ENCODE data around the gene BAIAP2L2. TPM values are rescaled to one million over a fixed set of nuclear protein-coding genes. Genes with fewer than 3 reads are reported as not detected.

BAIAP2L2 gene
- total and polyA plus RNA-seq, 4 experiments from 2014 or later = 3.6 to 3.7 TPM; not detected in 2

- H3K27ac ChIP-seq (ENCODE audit: low read depth, low read length) = no peak overlapping the region
- H3K4me1 ChIP-seq (ENCODE audit: insufficient read depth, low read length) = peaks cover 2% of the 10 kb centered on the region
- H3K4me3 Mint-ChIP-seq = no peak overlapping the region
- intact Hi-C loops (cut with micrococcal nuclease) = loop anchor here (10.0 kb wide), 1 partner anchor 654 kb away; the partner anchor contains the start of genes GTPBP1 and JOSD1
- no peaks in the 10 kb centered on the region for H3K36me3 Mint-ChIP-seq
- peaks cover 0 to 3% of the 10 kb centered on the region in 2 donors for H3K27me3 Mint-ChIP-seq
- ChIA-PET POLR2A (ENCODE audit: partially characterized antibody) (no interaction called here), CTCF (ENCODE audit: partially characterized antibody) (interaction anchor here (1.0 to 1.7 kb wide), 8 partner anchors 11 to 524 kb away, joined by 3 to 27 read pairs (median 4); no protein-coding TSS in a partner anchor)
- no peak overlapping the region for H3K4me3 ChIP-seq (ENCODE audit: low read length in 2 of 2)
- no peaks in the 10 kb centered on the region for H3K9me3 ChIP-seq (ENCODE audit: control insufficient read depth in 1 of 2, low read length in 2 of 2)
- no peak overlapping the region for H3K27ac Mint-ChIP-seq
- H3K4me1 Mint-ChIP-seq = peaks cover 0 to 9% (median 5%) of the 10 kb centered on the region in 4 donors
- H3K9me3 Mint-ChIP-seq = no peaks in the 10 kb centered on the region
- no peaks in the 10 kb centered on the region for H3K27me3 ChIP-seq (ENCODE audit: insufficient read depth, low read length)
- DNase-seq = no peak
- no peaks in the 10 kb centered on the region for H3K36me3 ChIP-seq (ENCODE audit: insufficient read depth, low read length)
Measured at GRCh38 chr22:38051261-38051660, 59.2 kb downstream of the BAIAP2L2 start.

- no peaks in the 10 kb centered on the region for H3K9me3 Mint-ChIP-seq
- no peak for DNase-seq
- intact Hi-C loops (cut with micrococcal nuclease) = loop anchor here (10.0 kb wide), 1 partner anchor 654 kb away; the partner anchor contains the start of genes GTPBP1 and JOSD1
- peaks cover 0 to 7% (median 5%) of the 10 kb centered on the region in 4 donors for H3K4me1 Mint-ChIP-seq
- ChIA-PET CTCF (ENCODE audit: partially characterized antibody) (no interaction called here), POLR2A (ENCODE audit: partially characterized antibody) (no interaction called here)
- H3K27me3 ChIP-seq (ENCODE audit: insufficient read depth, low read length) = no peaks in the 10 kb centered on the region
- peaks cover 0 to 3% of the 10 kb centered on the region in 2 donors for H3K27me3 Mint-ChIP-seq
- no peaks in the 10 kb centered on the region for H3K36me3 ChIP-seq (ENCODE audit: insufficient read depth, low read length)
- H3K27ac ChIP-seq (ENCODE audit: low read depth, low read length) = no peak overlapping the region
- no peak overlapping the region for H3K27ac Mint-ChIP-seq
- no peaks in the 10 kb centered on the region for H3K36me3 Mint-ChIP-seq
- H3K9me3 ChIP-seq (ENCODE audit: control insufficient read depth in 1 of 2, low read length in 2 of 2) = no peaks in the 10 kb centered on the region
- H3K4me3 Mint-ChIP-seq = no peak overlapping the region
- no peaks in the 10 kb centered on the region for H3K4me1 ChIP-seq (ENCODE audit: insufficient read depth, low read length)
- H3K4me3 ChIP-seq (ENCODE audit: low read length in 2 of 2) = no peak overlapping the region
Measured at GRCh38 chr22:38050720-38051119, 59.8 kb downstream of the BAIAP2L2 start.

GRCh38 chr22:38049812-38050619 lies 60.5 kb downstream of the BAIAP2L2 start:
- Histone ChIP-seq H3K36me3 (ENCODE audit: insufficient read depth, low read length) (no peaks in the 10 kb centered on the region), H3K27me3 (ENCODE audit: insufficient read depth, low read length) (no peaks in the 10 kb centered on the region), H3K27ac (ENCODE audit: low read depth, low read length) (no peak overlapping the region), H3K4me1 (ENCODE audit: insufficient read depth, low read length) (no peaks in the 10 kb centered on the region), H3K4me3 (ENCODE audit: low read length in 2 of 2) (no peak overlapping the region), H3K9me3 (ENCODE audit: control insufficient read depth in 1 of 2, low read length in 2 of 2) (no peaks in the 10 kb centered on the region)
- ChIA-PET CTCF (ENCODE audit: partially characterized antibody) (interaction anchor here (0.7 to 1.4 kb wide), 3 partner anchors 9 to 522 kb away, joined by 3 read pairs; no protein-coding TSS in a partner anchor), POLR2A (ENCODE audit: partially characterized antibody) (no interaction called here)
- peaks cover 0 to 5% of the 10 kb centered on the region in 2 donors for H3K27me3 Mint-ChIP-seq
- H3K4me1 Mint-ChIP-seq = peaks cover 0 to 7% (median 5%) of the 10 kb centered on the region in 4 donors
- intact Hi-C loops (cut with micrococcal nuclease) = loop anchor here (10.0 kb wide), 1 partner anchor 655 kb away; the partner anchor contains the start of genes GTPBP1 and JOSD1
- H3K27ac Mint-ChIP-seq = no peak overlapping the region
- H3K36me3 Mint-ChIP-seq = no peaks in the 10 kb centered on the region
- no peaks in the 10 kb centered on the region for H3K9me3 Mint-ChIP-seq
- DNase-seq = no peak
- H3K4me3 Mint-ChIP-seq = no peak overlapping the region

- H3K9me3 Mint-ChIP-seq = no peaks in the 10 kb centered on the region
- peaks cover 1 to 6% of the 10 kb centered on the region in 2 donors for H3K27me3 Mint-ChIP-seq
- H3K27ac Mint-ChIP-seq = no peak overlapping the region
- CTCF ChIA-PET (ENCODE audit: partially characterized antibody) = interaction anchor here (0.8 kb wide), 1 partner anchor 9 kb away, joined by 3 read pairs; no protein-coding TSS in a partner anchor
- H3K27me3 ChIP-seq (ENCODE audit: insufficient read depth, low read length) = no peaks in the 10 kb centered on the region
- H3K4me3 ChIP-seq (ENCODE audit: low read length in 2 of 2) = no peak overlapping the region
- no peaks in the 10 kb centered on the region for H3K4me1 ChIP-seq (ENCODE audit: insufficient read depth, low read length)
- H3K36me3 ChIP-seq (ENCODE audit: insufficient read depth, low read length) = no peaks in the 10 kb centered on the region
- intact Hi-C loops (cut with micrococcal nuclease) = no loop called here
- no peak overlapping the region for H3K27ac ChIP-seq (ENCODE audit: low read depth, low read length)
- H3K36me3 Mint-ChIP-seq = no peaks in the 10 kb centered on the region
- H3K4me1 Mint-ChIP-seq = no peaks in the 10 kb centered on the region
- DNase-seq = no peak
- POLR2A ChIA-PET (ENCODE audit: partially characterized antibody) = no interaction called here
- no peak overlapping the region for H3K4me3 Mint-ChIP-seq
- no peaks in the 10 kb centered on the region for H3K9me3 ChIP-seq (ENCODE audit: control insufficient read depth in 1 of 2, low read length in 2 of 2)
Measured at GRCh38 chr22:38046070-38046748, 64.3 kb downstream of the BAIAP2L2 start.

- peaks cover 1 to 6% of the 10 kb centered on the region in 2 donors for H3K27me3 Mint-ChIP-seq
- no peaks in the 10 kb centered on the region for H3K4me1 Mint-ChIP-seq
- H3K9me3 ChIP-seq (ENCODE audit: control insufficient read depth in 1 of 2, low read length in 2 of 2) = no peaks in the 10 kb centered on the region
- H3K27ac Mint-ChIP-seq = no peak overlapping the region
- ChIA-PET POLR2A (ENCODE audit: partially characterized antibody) (no interaction called here), CTCF (ENCODE audit: partially characterized antibody) (interaction anchor here (0.6 to 1.3 kb wide), 2 partner anchors 9 kb away, joined by 3 read pairs; no protein-coding TSS in a partner anchor)
- intact Hi-C loops (cut with micrococcal nuclease) = no loop called here
- no peak overlapping the region for H3K4me3 ChIP-seq (ENCODE audit: low read length in 2 of 2)
- no peak overlapping the region for H3K27ac ChIP-seq (ENCODE audit: low read depth, low read length)
- H3K4me1 ChIP-seq (ENCODE audit: insufficient read depth, low read length) = no peaks in the 10 kb centered on the region
- H3K9me3 Mint-ChIP-seq = no peaks in the 10 kb centered on the region
- H3K27me3 ChIP-seq (ENCODE audit: insufficient read depth, low read length) = no peaks in the 10 kb centered on the region
- DNase-seq = no peak
- H3K36me3 Mint-ChIP-seq = no peaks in the 10 kb centered on the region
- no peaks in the 10 kb centered on the region for H3K36me3 ChIP-seq (ENCODE audit: insufficient read depth, low read length)
- no peak overlapping the region for H3K4me3 Mint-ChIP-seq
Measured at GRCh38 chr22:38043151-38044039, 67.1 kb downstream of the BAIAP2L2 start.

- Mint-ChIP-seq H3K9me3 (no peaks in the 10 kb centered on the region), H3K36me3 (no peaks in the 10 kb centered on the region), H3K4me3 (no peak overlapping the region), H3K4me1 (no peaks in the 10 kb centered on the region), H3K27ac (peak overlapping the region in 1 of 7 donors; percentile 59), H3K27me3 (peaks cover 1 to 2% of the 10 kb centered on the region in 2 donors)
- intact Hi-C loops (cut with micrococcal nuclease) = no loop called here
- ChIA-PET POLR2A (ENCODE audit: partially characterized antibody) (no interaction called here), CTCF (ENCODE audit: partially characterized antibody) (interaction anchor here (0.6 kb wide), 1 partner anchor 10 kb away, joined by 3 read pairs; no protein-coding TSS in a partner anchor)
- no peaks in the 10 kb centered on the region for H3K36me3 ChIP-seq (ENCODE audit: insufficient read depth, low read length)
- no peaks in the 10 kb centered on the region for H3K9me3 ChIP-seq (ENCODE audit: control insufficient read depth in 1 of 2, low read length in 2 of 2)
- no peaks in the 10 kb centered on the region for H3K27me3 ChIP-seq (ENCODE audit: insufficient read depth, low read length)
- H3K27ac ChIP-seq (ENCODE audit: low read depth, low read length) = no peak overlapping the region
- no peaks in the 10 kb centered on the region for H3K4me1 ChIP-seq (ENCODE audit: insufficient read depth, low read length)
- no peak overlapping the region for H3K4me3 ChIP-seq (ENCODE audit: low read length in 2 of 2)
- DNase-seq = no peak
Measured at GRCh38 chr22:38042488-38042790, 68.0 kb downstream of the BAIAP2L2 start.
